ENCODE results near the gene DDX3X. TPM values are rescaled to one million over a fixed set of nuclear protein-coding genes. Genes with fewer than 3 reads are reported as not detected.

DDX3X gene
- total and polyA plus RNA-seq, 2 of the 13 experiments (the other 11 are each of a cell fraction or from before 2014, with no cell fraction given): 53.5 to 239 TPM

- TF ChIP-seq ZNF362 (CRISPR knock-in tag; IDR thresholded peaks at IDR 0.05; ENCODE audit: borderline replicate concordance) (no peak), ZNF558 (CRISPR knock-in tag; IDR thresholded peaks at IDR 0.05; ENCODE audit: borderline replicate concordance) (no peak), ARNT2 (CRISPR knock-in tag; IDR thresholded peaks at IDR 0.05; ENCODE audit: low read depth) (peak; percentile 36; the same call in 1 of the 2 replicates), ZNF503 (CRISPR knock-in tag; IDR thresholded peaks at IDR 0.05) (no peak), NRL (CRISPR knock-in tag; IDR thresholded peaks at IDR 0.05; ENCODE audit: borderline replicate concordance) (no peak), ZBTB39 (CRISPR knock-in tag; IDR thresholded peaks at IDR 0.05) (no peak), ZNF800 (CRISPR knock-in tag; IDR thresholded peaks at IDR 0.05) (no peak), GMEB2 (CRISPR knock-in tag; IDR thresholded peaks at IDR 0.05; ENCODE audit: low read depth) (peak; percentile 50; the same call in 1 of the 2 replicates), ZNF770 (CRISPR knock-in tag; IDR thresholded peaks at IDR 0.05) (no peak), FOXA3 (CRISPR knock-in tag; IDR thresholded peaks at IDR 0.05) (no peak), ATF1 (CRISPR knock-in tag; IDR thresholded peaks at IDR 0.05) (peak; percentile 50; the same call in 1 of the 2 replicates), GATAD1 (CRISPR knock-in tag; IDR thresholded peaks at IDR 0.05) (0 out of 2 replicates have a peak, but pooled peaks have one; percentile 7), ZSCAN30 (CRISPR knock-in tag; IDR thresholded peaks at IDR 0.05) (no peak), ZNF746 (CRISPR knock-in tag; IDR thresholded peaks at IDR 0.05) (no peak), EHMT2 (IDR thresholded peaks at IDR 0.05; ENCODE audit: borderline replicate concordance, low read depth, low read length) (no peak), KDM5B (CRISPR knock-in tag; IDR thresholded peaks at IDR 0.05; ENCODE audit: borderline replicate concordance) (no peak; the same call in 1 of the 2 replicates), TOE1 (CRISPR knock-in tag; IDR thresholded peaks at IDR 0.05) (no peak), ZNF724P (CRISPR knock-in tag; IDR thresholded peaks at IDR 0.05; ENCODE audit: borderline replicate concordance) (no peak)
These were observed at the start of gene DDX3X (continued) for GRCh38 chrX:41333744-41334362.

Data from HepG2 (cell line).